IMR-90 (cell line): ENCODE data around the gene ZNRD2.

Source experiments
- CEBPB ChIP-seq: IDR thresholded peaks from 2 replicates; pipeline ENCODE4 v1.6.1; 2012; ENCODE audit warnings: low read depth, low read length, improper control_type of control experiment
- FOS ChIP-seq: fragments of 150-350 bp; IDR thresholded peaks from 2 replicates; pipeline ENCODE4 v1.6.1; 2016; ENCODE audit warnings: low read depth, low read length
- MAZ ChIP-seq: IDR thresholded peaks from 2 replicates; pipeline ENCODE4 v1.6.1; 2012; ENCODE audit warnings: low read depth, mild to moderate bottlenecking, low read length, improper control_type of control experiment, moderate library complexity, borderline replicate concordance
- POLR2A ChIP-seq: IDR thresholded peaks from 2 replicates; pipeline ENCODE4 v1.6.1; 2012; ENCODE audit warnings: mild to moderate bottlenecking, low read depth, low read length
- RAD21 ChIP-seq: IDR thresholded peaks from 2 replicates; pipeline ENCODE4 v1.6.1; 2012; ENCODE audit warnings: low read length, improper control_type of control experiment
- RCOR1 ChIP-seq: IDR thresholded peaks from 2 replicates; pipeline ENCODE4 v1.6.1; 2012; ENCODE audit warnings: mild to moderate bottlenecking, low read length, improper control_type of control experiment; ENCODE audit not compliant: insufficient replicate concordance
- RFX5 ChIP-seq: IDR thresholded peaks from 2 replicates; pipeline ENCODE4 v1.8.0; 2012; ENCODE audit warnings: low read depth, mild to moderate bottlenecking, low read length, moderate library complexity
- SMC3 ChIP-seq: fragments of 150-350 bp; IDR thresholded peaks from 2 replicates; pipeline ENCODE4 v1.6.1; 2016; ENCODE audit warnings: low read depth, mild to moderate bottlenecking, antibody characterized with exemption, low read length, moderate library complexity
- TF ChIP-seq, protein P1 (sequence below): conservative IDR thresholded peaks from 2 replicates; pipeline ENCODE4 v1.5.1; 2012; ENCODE audit warnings: mild to moderate bottlenecking, low read depth, low read length, improper control_type of control experiment

- TF ChIP-seq, protein P1, sequence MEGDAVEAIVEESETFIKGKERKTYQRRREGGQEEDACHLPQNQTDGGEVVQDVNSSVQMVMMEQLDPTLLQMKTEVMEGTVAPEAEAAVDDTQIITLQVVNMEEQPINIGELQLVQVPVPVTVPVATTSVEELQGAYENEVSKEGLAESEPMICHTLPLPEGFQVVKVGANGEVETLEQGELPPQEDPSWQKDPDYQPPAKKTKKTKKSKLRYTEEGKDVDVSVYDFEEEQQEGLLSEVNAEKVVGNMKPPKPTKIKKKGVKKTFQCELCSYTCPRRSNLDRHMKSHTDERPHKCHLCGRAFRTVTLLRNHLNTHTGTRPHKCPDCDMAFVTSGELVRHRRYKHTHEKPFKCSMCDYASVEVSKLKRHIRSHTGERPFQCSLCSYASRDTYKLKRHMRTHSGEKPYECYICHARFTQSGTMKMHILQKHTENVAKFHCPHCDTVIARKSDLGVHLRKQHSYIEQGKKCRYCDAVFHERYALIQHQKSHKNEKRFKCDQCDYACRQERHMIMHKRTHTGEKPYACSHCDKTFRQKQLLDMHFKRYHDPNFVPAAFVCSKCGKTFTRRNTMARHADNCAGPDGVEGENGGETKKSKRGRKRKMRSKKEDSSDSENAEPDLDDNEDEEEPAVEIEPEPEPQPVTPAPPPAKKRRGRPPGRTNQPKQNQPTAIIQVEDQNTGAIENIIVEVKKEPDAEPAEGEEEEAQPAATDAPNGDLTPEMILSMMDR = no peak
- no peak for TF ChIP-seq RCOR1
- TF ChIP-seq POLR2A = no peak
- TF ChIP-seq MAZ = no peak
- TF ChIP-seq FOS = no peak
- TF ChIP-seq SMC3 = no peak
- TF ChIP-seq RFX5 = no peak
- no peak for TF ChIP-seq CEBPB
- no peak for TF ChIP-seq RAD21
Observed at GRCh38 chr11:65611028-65611757, 40.9 kb downstream of the ZNRD2 start.
